ENCODE measurements around the gene SENP5.

Gene SENP5

GRCh38 chr3:196962108-196962929 lies 94.6 kb downstream of the SENP5 start:
- TF ChIP-seq, protein P1, sequence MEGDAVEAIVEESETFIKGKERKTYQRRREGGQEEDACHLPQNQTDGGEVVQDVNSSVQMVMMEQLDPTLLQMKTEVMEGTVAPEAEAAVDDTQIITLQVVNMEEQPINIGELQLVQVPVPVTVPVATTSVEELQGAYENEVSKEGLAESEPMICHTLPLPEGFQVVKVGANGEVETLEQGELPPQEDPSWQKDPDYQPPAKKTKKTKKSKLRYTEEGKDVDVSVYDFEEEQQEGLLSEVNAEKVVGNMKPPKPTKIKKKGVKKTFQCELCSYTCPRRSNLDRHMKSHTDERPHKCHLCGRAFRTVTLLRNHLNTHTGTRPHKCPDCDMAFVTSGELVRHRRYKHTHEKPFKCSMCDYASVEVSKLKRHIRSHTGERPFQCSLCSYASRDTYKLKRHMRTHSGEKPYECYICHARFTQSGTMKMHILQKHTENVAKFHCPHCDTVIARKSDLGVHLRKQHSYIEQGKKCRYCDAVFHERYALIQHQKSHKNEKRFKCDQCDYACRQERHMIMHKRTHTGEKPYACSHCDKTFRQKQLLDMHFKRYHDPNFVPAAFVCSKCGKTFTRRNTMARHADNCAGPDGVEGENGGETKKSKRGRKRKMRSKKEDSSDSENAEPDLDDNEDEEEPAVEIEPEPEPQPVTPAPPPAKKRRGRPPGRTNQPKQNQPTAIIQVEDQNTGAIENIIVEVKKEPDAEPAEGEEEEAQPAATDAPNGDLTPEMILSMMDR (IDR thresholded peaks at IDR 0.05; ENCODE audit: low read depth, low read length), result no peak
- no peaks in the 10 kb centered on the region for H3K9me3 ChIP-seq
- no peak for DNase-seq
- H3K36me3 ChIP-seq, result no peaks in the 10 kb centered on the region
- H3K4me1 ChIP-seq, result no peaks in the 10 kb centered on the region
- H3K27me3 ChIP-seq, result no peaks in the 10 kb centered on the region
- no peak overlapping the region for H3K4me3 ChIP-seq (ENCODE audit: low read depth, low read length)

DNA sequence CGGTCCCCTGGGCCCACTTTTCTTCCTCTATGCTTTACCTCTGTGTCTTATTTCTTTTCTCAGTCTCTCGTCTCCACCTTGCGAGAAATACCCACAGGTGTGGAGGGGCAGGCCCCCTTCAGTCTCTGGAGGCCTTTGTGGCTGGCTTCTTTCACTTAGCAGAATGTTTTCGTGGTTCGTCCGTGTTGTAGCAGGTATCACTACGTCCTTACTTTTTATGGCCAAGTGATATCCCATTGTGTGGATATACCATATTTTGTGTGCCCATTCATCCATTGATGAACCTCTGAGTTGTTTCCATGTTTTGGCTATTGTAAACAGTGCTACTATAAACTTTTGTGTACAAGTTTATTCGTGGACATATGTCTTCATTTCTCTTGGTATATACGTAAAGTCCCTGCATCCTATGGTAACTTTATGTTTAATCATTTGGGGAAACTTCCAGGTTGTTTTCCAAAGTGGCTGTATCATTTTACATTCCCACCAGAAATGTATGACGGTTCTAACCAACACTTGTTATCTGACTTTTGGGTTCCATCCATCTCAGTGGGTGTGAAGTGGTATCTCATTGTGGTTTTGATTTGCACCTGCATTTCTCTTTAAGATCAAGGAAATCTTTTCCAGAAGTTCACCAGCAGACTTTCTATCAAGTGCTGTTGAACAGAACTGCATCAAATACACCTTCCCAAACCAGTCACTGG lies 95.4 kb downstream of the SENP5 start:
- Histone ChIP-seq H3K9me3 (no peaks in the 10 kb centered on the region), H3K36me3 (no peaks in the 10 kb centered on the region), H3K4me3 (ENCODE audit: low read depth, low read length) (no peak overlapping the region), H3K27me3 (no peaks in the 10 kb centered on the region), H3K4me1 (no peaks in the 10 kb centered on the region)
- DNase-seq, result no peak
- TF ChIP-seq, protein P1 (IDR thresholded peaks at IDR 0.05; ENCODE audit: low read depth, low read length), result no peak

DNA sequence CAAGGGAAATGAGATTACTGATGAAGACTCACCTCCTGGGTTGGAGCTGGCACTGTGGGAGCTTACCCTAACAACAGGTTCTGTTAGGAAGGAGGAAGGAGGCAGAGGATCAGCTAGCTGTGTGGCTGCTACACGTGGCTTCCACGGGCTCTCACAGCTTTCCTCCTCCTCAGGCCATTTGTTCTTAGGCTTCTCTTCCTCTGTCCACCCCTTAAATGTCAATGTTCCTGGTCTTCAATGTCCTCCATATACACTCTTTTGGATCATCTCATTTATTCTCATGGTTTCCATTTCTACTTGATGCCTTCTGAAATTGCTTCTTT lies 95.9 kb downstream of the SENP5 start:
- DNase-seq, result no peak
- Histone ChIP-seq H3K4me1 (no peaks in the 10 kb centered on the region), H3K9me3 (no peaks in the 10 kb centered on the region), H3K27me3 (no peaks in the 10 kb centered on the region), H3K36me3 (no peaks in the 10 kb centered on the region), H3K4me3 (ENCODE audit: low read depth, low read length) (no peak overlapping the region)
- TF ChIP-seq, protein P1 (IDR thresholded peaks at IDR 0.05; ENCODE audit: low read depth, low read length), result no peak

GRCh38 chr3:196965112-196965803 lies 97.5 kb downstream of the SENP5 start:
- no peaks in the 10 kb centered on the region; the same call in 1 of the 2 replicates for H3K9me3 ChIP-seq
- H3K4me3 ChIP-seq (ENCODE audit: low read depth, low read length), result no peak overlapping the region
- peaks cover 9% of the 10 kb centered on the region for H3K27me3 ChIP-seq

DNA sequence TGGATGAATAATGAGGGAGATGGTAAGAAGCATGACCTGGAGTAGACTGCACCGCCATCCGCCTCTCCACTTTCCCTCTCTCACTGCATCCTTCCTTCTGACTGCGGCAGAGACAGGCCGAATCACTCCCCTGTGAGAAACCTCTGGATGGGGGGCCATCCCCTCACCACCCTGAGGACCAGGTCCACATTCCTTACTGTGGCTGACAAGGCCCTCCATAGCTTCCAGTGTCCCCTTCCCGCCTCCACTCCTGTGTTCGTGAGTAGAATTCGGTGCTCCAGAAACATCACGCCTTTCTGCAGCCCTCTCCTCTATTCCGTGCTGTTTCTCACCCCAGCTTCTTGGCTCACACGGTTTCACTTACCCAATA lies 98.1 kb downstream of the SENP5 start:
- H3K36me3 ChIP-seq, result no peaks in the 10 kb centered on the region
- H3K9me3 ChIP-seq, result no peaks in the 10 kb centered on the region; the same call in 1 of the 2 replicates
- TF ChIP-seq, protein P1 (IDR thresholded peaks at IDR 0.05; ENCODE audit: low read depth, low read length), result no peak
- DNase-seq, result no peak
- no peaks in the 10 kb centered on the region for H3K4me1 ChIP-seq
- peaks cover 9% of the 10 kb centered on the region for H3K27me3 ChIP-seq
- no peak overlapping the region for H3K4me3 ChIP-seq (ENCODE audit: low read depth, low read length)

More at GRCh38 chr3:196965112-196965803, 97.5 kb downstream of the SENP5 start:
- Histone ChIP-seq H3K36me3 (no peaks in the 10 kb centered on the region), H3K4me1 (no peaks in the 10 kb centered on the region)
- DNase-seq, result no peak
- TF ChIP-seq, protein P1 (IDR thresholded peaks at IDR 0.05; ENCODE audit: low read depth, low read length), result no peak
